Measurements from ENCODE around the gene TSSK1B.

- TF ChIP-seq CTCF (IDR thresholded peaks at IDR 0.05) (no peak), ZFX (IDR thresholded peaks at IDR 0.05; ENCODE audit: borderline replicate concordance) (no peak)
These were observed 37.7 kb downstream of the TSSK1B start for GRCh38 chr5:113397046-113397445.
